Measurements from ENCODE around the gene SLC39A11.
"Not testable (repeated sequence)": the region's sequence is repeated elsewhere in the genome, so short reads cannot be mapped to it uniquely, and the experiment has no call there.

Gene SLC39A11

DNA sequence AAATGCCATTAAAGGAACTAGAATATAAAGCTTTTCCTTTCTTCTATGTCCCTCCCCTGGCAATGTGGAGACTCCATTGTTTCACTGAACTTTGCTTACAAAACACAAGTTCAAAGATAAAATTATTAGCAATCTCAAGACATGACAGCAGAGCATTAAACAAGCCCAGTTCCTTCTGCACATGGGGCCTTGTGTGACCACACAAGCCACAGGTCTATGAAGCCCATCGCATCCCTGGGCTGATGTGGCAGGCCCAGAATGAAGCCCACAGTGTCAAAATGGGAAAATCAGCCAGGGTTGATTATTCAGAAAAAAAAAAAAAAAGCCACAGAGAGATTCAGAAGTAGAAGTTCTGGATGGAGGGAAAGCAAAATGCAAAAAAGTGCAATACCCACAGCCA lies 12.9 kb upstream of the SLC39A11 start:
- DNase-seq = no peak

DNA sequence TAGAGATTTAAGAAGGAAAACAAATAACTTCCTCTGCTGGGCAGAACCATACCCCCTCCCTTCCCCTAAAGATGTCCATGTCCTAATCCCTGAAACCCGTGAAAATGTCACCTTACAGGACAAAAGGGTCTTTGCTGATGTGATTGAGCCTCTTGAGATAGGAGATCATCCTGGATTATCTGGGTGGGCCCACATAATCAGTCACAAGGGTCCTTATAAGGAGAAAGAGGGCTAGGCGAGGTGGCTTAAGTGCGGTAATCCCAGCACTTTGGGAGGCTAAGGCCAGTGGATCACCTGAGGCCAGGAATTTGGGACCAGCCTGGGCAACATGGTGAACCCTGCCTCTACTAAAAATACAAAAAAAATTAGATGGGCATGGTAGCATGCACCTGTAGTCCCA lies 12.0 kb upstream of the SLC39A11 start:
- DNase-seq = no peak

DNA sequence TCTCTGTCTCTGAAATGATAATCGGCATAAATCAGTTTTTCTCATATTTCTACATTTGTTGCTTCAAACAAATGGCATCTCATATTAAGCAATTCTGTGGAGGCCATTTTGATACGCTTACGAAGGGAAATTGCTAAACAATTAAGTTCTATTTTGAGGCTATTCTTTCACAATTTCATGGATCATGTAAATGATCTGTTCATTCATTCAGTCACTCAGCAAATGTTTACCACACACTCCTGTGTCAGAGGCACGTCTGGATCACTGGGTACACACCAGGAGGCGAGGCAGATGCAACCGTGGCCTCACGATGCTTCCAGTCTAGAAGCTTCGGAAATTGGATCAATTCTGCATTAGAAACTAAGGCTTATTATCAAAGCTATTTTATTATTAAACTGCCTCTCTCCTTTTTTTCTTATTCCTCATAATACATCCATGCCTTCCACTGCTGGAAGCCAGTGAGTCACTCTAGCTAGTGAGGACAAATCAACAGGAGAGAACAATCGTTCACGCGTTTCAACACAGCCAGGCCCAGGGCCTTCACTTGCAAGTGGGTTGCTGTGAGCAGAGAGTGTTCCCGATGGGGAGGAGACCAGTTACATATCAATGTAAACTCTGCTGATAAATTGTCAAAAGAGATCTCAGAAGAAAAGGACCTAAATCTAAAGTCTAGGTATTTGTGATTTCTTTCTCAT lies 11.3 kb upstream of the SLC39A11 start:
- no peak for DNase-seq

GRCh38 chr17:73101031-73101430 lies 8.5 kb upstream of the SLC39A11 start:
- no peak for DNase-seq

- DNase-seq = no peak
Measured at GRCh38 chr17:73100363-73100762, 7.9 kb upstream of the SLC39A11 start.

GRCh38 chr17:73099511-73099910 lies 7.0 kb upstream of the SLC39A11 start:
- DNase-seq = no peak

- no peak for DNase-seq
Measured at GRCh38 chr17:73098919-73099318, 6.4 kb upstream of the SLC39A11 start.

GRCh38 chr17:73097973-73098765 lies 5.7 kb upstream of the SLC39A11 start:
- DNase-seq = not testable (repeated sequence)

- DNase-seq = no peak
Measured at GRCh38 chr17:73096866-73097265, 4.4 kb upstream of the SLC39A11 start.

DNA sequence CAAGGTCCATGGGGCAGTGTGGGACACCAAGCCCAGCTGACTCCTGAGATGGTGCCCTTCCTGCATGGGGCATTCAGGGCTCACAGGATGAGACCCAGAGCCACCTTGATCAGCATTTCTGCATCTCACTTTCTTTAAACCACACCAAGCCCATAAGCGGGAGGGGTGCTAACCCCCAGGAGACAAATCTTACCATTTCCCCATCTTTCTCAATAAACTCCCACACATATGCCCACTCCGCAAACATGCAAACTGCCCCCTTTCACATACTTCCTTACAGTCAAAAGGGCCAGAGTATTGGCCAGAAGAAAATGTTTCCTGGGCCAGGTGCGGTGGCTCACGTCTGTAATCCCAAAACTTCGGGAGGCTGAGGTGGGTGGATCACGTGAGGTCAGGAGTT lies 3.7 kb upstream of the SLC39A11 start:
- DNase-seq = no peak

DNA sequence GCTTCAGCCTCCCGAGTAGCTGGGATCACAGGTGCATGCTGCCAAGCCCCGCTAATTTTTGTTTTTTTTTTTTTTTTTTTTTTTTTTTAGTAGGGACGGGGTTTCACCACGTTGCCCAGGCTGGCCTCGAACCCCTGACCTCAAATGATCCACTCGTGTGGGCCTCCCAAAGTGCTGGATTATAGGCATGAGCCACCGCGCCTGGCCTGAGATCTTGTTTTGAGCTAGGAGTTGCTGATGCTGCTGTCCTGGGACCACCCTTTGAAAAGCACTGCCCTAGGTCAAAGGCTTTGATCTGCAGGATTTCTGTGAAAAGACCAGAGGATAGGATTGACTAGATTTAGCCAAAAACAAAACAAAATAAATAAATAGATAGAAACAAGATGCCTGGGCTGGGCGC lies 798 bp upstream of the SLC39A11 start:
- no peak for DNase-seq

GRCh38 chr17:73091770-73092522 lies 542 bp downstream of the SLC39A11 start:
- DNase-seq = no peak

DNA sequence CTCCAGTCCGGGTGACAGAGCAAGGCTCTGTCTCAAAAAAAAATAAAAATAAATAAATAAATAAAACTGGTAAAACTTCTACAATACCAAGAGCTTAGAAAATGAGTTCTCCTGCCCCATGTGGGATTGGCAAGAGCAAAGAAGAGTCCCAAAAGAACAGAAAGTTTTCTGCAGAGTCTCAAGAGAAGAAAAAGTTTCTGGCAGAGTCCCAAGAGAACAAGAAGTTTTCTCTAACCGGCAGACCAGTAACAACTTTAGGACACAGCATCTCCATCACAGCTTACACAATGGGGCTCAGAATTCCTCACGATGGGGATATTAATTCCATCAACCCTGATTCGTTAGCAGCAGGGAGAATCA lies 1.1 kb downstream of the SLC39A11 start:
- no peak for DNase-seq

GRCh38 chr17:73090396-73091202 lies 1.9 kb downstream of the SLC39A11 start:
- DNase-seq = no peak

GRCh38 chr17:73089322-73090317 lies 2.9 kb downstream of the SLC39A11 start:
- DNase-seq = no peak

- no peak for DNase-seq
Measured at GRCh38 chr17:73088561-73088960, 3.9 kb downstream of the SLC39A11 start.

DNA sequence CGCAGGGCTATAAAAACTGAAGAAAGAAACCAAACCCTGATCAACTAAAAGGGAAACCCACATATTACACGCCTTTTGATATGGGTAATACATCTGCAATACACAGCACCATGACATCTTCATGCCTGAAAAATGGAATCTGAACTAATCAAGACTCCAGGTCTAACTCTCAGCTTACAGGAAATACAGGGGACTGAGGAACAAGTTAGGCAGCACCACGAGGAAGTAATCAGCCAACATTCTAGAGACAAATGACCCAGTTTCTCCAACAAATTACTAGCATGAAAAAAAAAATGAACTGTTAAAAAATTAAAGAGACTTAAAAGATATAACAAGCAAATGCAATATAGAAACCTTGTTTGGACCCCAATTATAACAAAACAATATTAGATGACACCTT lies 9.1 kb downstream of the SLC39A11 start:
- DNase-seq = no peak

- DNase-seq = no peak
Measured at GRCh38 chr17:73074566-73074965, 17.9 kb downstream of the SLC39A11 start.

- no peak for DNase-seq
Measured at GRCh38 chr17:73072219-73072962, 20.1 kb downstream of the SLC39A11 start.

- no peak for DNase-seq
Measured at GRCh38 chr17:73071066-73071999, 21.2 kb downstream of the SLC39A11 start.
